ENCODE measurements around the gene RNF182. TPM values are rescaled to one million over a fixed set of nuclear protein-coding genes. Genes with fewer than 3 reads are reported as not detected.

The RNF182 gene
- total and polyA plus RNA-seq, 9 of the 15 experiments (the other 6 are each of a cell fraction or from before 2014, with no cell fraction given): 12.8 to 22.8 (median 17.5) TPM

GRCh38 chr6:13985663-13986325 lies 61.0 kb downstream of the RNF182 start (continued):
- TF ChIP-seq ARHGAP35 (IDR thresholded peaks at IDR 0.05; ENCODE audit: partially characterized antibody) (no peak), TEAD1 (CRISPR knock-in tag; IDR thresholded peaks at IDR 0.05) (no peak), ZNF655 (CRISPR knock-in tag; IDR thresholded peaks at IDR 0.05) (no peak), JUND (IDR thresholded peaks at IDR 0.05; ENCODE audit: borderline replicate concordance, low read depth, low read length) (peak; percentile 4; the same call in 1 of the 2 replicates), JUND (tag; IDR thresholded peaks at IDR 0.05; ENCODE audit: borderline replicate concordance, low read depth, low read length) (peak; percentile 25; the same call in 1 of the 3 replicates), TRIM24 (IDR thresholded peaks at IDR 0.05) (peak; percentile 49 to 87), SMARCA4 (IDR thresholded peaks at IDR 0.05) (0 out of 2 replicates have a peak, but pooled peaks have one; percentile 23), POLR2B (IDR thresholded peaks at IDR 0.05; ENCODE audit: low read depth, partially characterized antibody) (peak; percentile 48), RBM15 (IDR thresholded peaks at IDR 0.05; ENCODE audit: insufficient read depth, low read length) (no peak), VEZF1 (CRISPR knock-in tag; IDR thresholded peaks at IDR 0.05) (peak; percentile 15; the same call in 1 of the 2 replicates), MECOM (CRISPR knock-in tag; IDR thresholded peaks at IDR 0.05) (0 out of 2 replicates have a peak, but pooled peaks have one; percentile 22), ZNF316 (IDR thresholded peaks at IDR 0.05) (peak; percentile 90), RNF2 (IDR thresholded peaks at IDR 0.05) (0 out of 2 replicates have a peak, but pooled peaks have one; percentile 23), CUX1 (CRISPR knock-in tag; IDR thresholded peaks at IDR 0.05) (no peak), CBX8 (IDR thresholded peaks at IDR 0.05; ENCODE audit: borderline replicate concordance, extremely low read depth, low read depth, low read length, poor library complexity, severe bottlenecking) (no peak), TBL1XR1 (IDR thresholded peaks at IDR 0.05; ENCODE audit: low read length in 2 of 2) (0 out of 4 replicates have a peak, but pooled peaks of 1 of the 2 experiments have one; percentile 27)
